OCI-LY7 (cell line): Measurements from ENCODE around the gene RPS6KB2. TPM values are rescaled to one million over a fixed set of nuclear protein-coding genes. Genes with fewer than 3 reads are reported as not detected.
A peak's percentile ranks its signal among the peaks of the same experiment; 100 is the strongest.

Source experiments
- BruUV-seq: library from RNA; stranded (reverse); fragments of 400-500 nt; replicated peaks from 2 replicates; lab custom pipeline; 2021; lab: Mats Ljungman, UMichigan
- CTCF ChIA-PET: fragments of 300-600 bp; sonication (Branson Sonifier 250); formaldehyde crosslinking; loops from one replicate; lab custom pipeline; 2022; ENCODE audit warnings: antibody characterized with exemption; ENCODE audit not compliant: unreplicated experiment; lab: Charles Lee
- POLR2A ChIA-PET: fragments of 300-600 bp; sonication (Branson Sonifier 250); formaldehyde crosslinking; loops from one replicate; lab custom pipeline; 2022; ENCODE audit warnings: antibody characterized with exemption; lab: Charles Lee
- DNase-seq: peaks from one replicate; pipeline ENCODE4 v3.0.0-alpha.2; 2015; ENCODE audit warnings: low spot score
- H2AFZ ChIP-seq: fragments of 200-600 bp; sonication (generic), shearing (Covaris generic); 2 replicates; pipeline ENCODE4 v1.6.1; 2014; ENCODE audit warnings: mild to moderate bottlenecking, antibody characterized with exemption, low read length, moderate library complexity
- H3K27ac ChIP-seq: fragments of 200-600 bp; sonication (generic); 2 replicates; pipeline ENCODE4 v1.5.1; 2014; ENCODE audit warnings: mixed run types, low read depth, mild to moderate bottlenecking, moderate library complexity, low read length, inconsistent platforms; ENCODE audit not compliant: poor library complexity, severe bottlenecking
- H3K36me3 ChIP-seq: fragments of 200-600 bp; sonication (generic); 2 replicates; pipeline ENCODE4 v1.6.1; 2014; ENCODE audit warnings: mild to moderate bottlenecking, antibody characterized with exemption, low read length, moderate library complexity, mixed read lengths; ENCODE audit not compliant: insufficient read depth
- H3K4me1 ChIP-seq: fragments of 200-600 bp; sonication (generic); 2 replicates; pipeline ENCODE4 v1.5.1; 2014; ENCODE audit warnings: mild to moderate bottlenecking, low read length; ENCODE audit not compliant: insufficient read depth, poor library complexity, severe bottlenecking
- H3K4me2 ChIP-seq: fragments of 200-600 bp; sonication (generic); 2 replicates; pipeline ENCODE4 v1.6.1; 2014; ENCODE audit warnings: mild to moderate bottlenecking, low read length
- H3K4me3 ChIP-seq: fragments of 200-600 bp; sonication (generic); 2 replicates; pipeline ENCODE4 v1.5.1; 2014; ENCODE audit warnings: mild to moderate bottlenecking, low read depth, low read length; ENCODE audit not compliant: poor library complexity, severe bottlenecking
- H3K79me2 ChIP-seq: fragments of 200-600 bp; sonication (generic); 2 replicates; pipeline ENCODE4 v1.6.1; 2016; ENCODE audit warnings: low read depth, mild to moderate bottlenecking, low read length, moderate library complexity, mixed read lengths; ENCODE audit not compliant: insufficient read depth
- H3K9me2 ChIP-seq: fragments of 200-600 bp; sonication (generic); 2 replicates; pipeline ENCODE4 v1.6.1; 2016; ENCODE audit warnings: mild to moderate bottlenecking, low read length, mixed read lengths; ENCODE audit not compliant: insufficient read depth
- H3K9me3 ChIP-seq: fragments of 200-600 bp; sonication (generic); 2 replicates; pipeline ENCODE4 v1.6.1; 2014; ENCODE audit warnings: mild to moderate bottlenecking, mixed run types, low read length, mixed read lengths
- H4K20me1 ChIP-seq: fragments of 200-600 bp; sonication (generic); 2 replicates; pipeline ENCODE4 v1.6.1; 2014; ENCODE audit warnings: mild to moderate bottlenecking, antibody characterized with exemption, low read length, moderate library complexity, mixed read lengths; ENCODE audit not compliant: insufficient read depth
- CTCF ChIP-seq: fragments of 200-600 bp; sonication (generic); conservative IDR thresholded peaks from 2 replicates; pipeline ENCODE4 v1.5.1; 2014; ENCODE audit warnings: mild to moderate bottlenecking, antibody characterized with exemption, low read length, moderate library complexity, mixed read lengths
- EZH2phosphoT487 ChIP-seq: fragments of 200-600 bp; sonication (generic); IDR thresholded peaks from 2 replicates; pipeline ENCODE4 v1.6.1; 2018; ENCODE audit warnings: low read depth, borderline replicate concordance, mild to moderate bottlenecking, mixed run types, antibody characterized with exemption, low read length, moderate library complexity, mixed read lengths
- intact Hi-C: fragments of 100-400 bp; cut with micrococcal nuclease; formaldehyde crosslinking; loops from one replicate; pipeline ENCODE4 v1.10.0; 2022; ENCODE audit not compliant: unreplicated experiment
- total RNA-seq, 2 experiments: library from RNA; depleted of rRNA in 1 of 2; stranded (reverse); fragments of >200 nt in 1 of 2; shearing (Covaris generic) in 1 of 2; gene quantifications; 2 replicates each; pipeline ENCODE4 v1.2.3, GENCODE V29; 2014 to 2022

Gene RPS6KB2
- total RNA-seq, 2 experiments from 2014 or later = 48.3 to 69.4 TPM

DNA sequence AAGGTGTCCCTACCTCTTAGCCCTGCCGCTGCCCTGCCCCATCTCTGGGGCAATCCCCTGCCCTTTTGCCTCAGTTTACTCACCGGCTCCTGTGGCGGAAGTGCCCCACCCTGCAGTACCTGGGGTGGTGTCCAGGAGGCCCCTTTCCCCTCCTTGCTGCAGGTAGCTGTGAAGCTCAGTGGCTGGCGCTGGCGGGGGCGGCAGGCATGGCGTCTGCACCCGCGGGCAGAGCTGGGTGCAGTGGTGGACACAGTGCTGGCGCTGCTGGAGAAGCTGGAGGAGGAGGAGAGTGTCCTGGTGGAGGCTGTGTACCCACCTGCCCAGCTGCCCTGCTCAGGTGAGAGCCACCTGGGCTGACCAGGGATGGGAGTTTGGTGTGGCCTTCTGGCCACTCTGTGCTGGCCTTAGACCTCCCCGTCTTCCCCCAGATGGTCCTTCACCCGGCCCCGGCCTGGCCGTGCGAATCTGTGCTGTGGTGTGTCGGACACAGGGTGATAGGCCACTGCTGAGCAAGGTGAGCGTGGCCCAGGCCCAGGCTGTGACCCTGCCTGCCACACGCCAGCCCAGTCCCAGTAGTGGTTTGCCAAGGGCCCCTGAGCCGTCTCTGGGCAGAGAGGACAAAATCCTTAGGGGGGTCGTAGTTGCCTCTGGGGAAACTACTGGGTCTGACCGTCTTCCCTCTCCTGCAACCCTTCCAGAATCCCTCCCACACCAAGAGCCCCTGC is 8.8 kb upstream of the RPS6KB2 start:
- Histone ChIP-seq H3K4me3 (peak overlapping the region; percentile 31), H3K9me3 (no peaks in the 10 kb centered on the region), H3K4me1 (peaks cover 50% of the 10 kb centered on the region), H3K27ac (no peak overlapping the region), H3K4me2 (peak overlapping the region; percentile 79), H3K36me3 (no peaks in the 10 kb centered on the region), H4K20me1 (no peaks in the 10 kb centered on the region), H3K79me2 (no peaks in the 10 kb centered on the region), H3K9me2 (no peaks in the 10 kb centered on the region), H2AFZ (peak overlapping the region; percentile 6; the same call in 1 of the 2 replicates)
- ChIA-PET CTCF (interaction anchor here (0.6 kb wide), 1 partner anchor 211 kb away, joined by 3 read pairs; no protein-coding TSS in a partner anchor), POLR2A (interaction anchor here (0.6 to 2.2 kb wide), 4 partner anchors 12 to 27 kb away, joined by 4 to 15 read pairs (median 8); partner anchors contain the start of genes PPP1CA, PTPRCAP and TBC1D10C)
- intact Hi-C loops = loop anchor here (5.0 kb wide), 1 partner anchor 88 kb away; the partner anchor contains the start of genes CDK2AP2 and PITPNM1
- DNase-seq = no peak
- BruUV-seq = TSS peak; percentile 62
- TF ChIP-seq EZH2phosphoT487 = no peak
- TF ChIP-seq CTCF = no peak

DNA sequence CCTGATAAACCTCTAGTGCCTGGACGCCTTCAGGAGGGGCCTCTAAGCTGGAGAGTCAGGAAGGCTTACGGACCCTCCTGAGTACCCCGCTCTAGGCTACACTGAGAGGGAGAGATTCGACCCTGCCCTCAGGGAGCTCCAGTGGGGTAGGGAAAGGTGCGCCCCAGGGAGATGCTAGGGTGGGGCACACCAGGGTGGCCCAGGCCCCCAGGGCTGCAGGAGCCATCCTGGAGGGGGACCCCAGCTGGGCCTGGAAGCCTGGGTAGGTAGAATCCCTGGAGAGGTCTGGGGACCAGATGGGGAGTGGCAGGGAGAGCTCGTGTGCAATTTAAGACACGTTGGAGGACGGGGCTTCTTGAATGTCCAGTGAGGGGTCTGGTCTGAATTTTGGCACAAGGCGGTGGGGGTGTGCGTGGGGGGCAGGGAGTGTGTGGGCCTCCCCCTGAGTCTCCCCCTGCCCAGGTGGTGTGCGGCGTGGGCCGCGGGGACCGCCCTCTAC is 8.1 kb upstream of the RPS6KB2 start:
- Histone ChIP-seq H3K9me3 (no peaks in the 10 kb centered on the region), H3K9me2 (no peaks in the 10 kb centered on the region), H3K36me3 (no peaks in the 10 kb centered on the region), H4K20me1 (no peaks in the 10 kb centered on the region), H3K27ac (no peak overlapping the region), H2AFZ (no peak overlapping the region), H3K4me3 (peak overlapping the region; percentile 68), H3K79me2 (no peaks in the 10 kb centered on the region), H3K4me2 (peak overlapping the region; percentile 79), H3K4me1 (peaks cover 50% of the 10 kb centered on the region)
- no peak for TF ChIP-seq EZH2phosphoT487
- TF ChIP-seq CTCF = no peak
- BruUV-seq = no TSS peak
- ChIA-PET POLR2A (interaction anchor here (0.6 to 2.1 kb wide), 4 partner anchors 13 to 27 kb away, joined by 4 to 15 read pairs (median 6); partner anchors contain the start of genes PPP1CA, PTPRCAP and TBC1D10C), CTCF (interaction anchor here (0.6 kb wide), 2 partner anchors 13 to 210 kb away, joined by 3 read pairs; no protein-coding TSS in a partner anchor)
- no peak for DNase-seq
- intact Hi-C loops = loop anchor here (5.0 kb wide), 1 partner anchor 87 kb away; the partner anchor contains the start of genes CDK2AP2 and PITPNM1
